GM23338 (cell line): Measurements from ENCODE around the gene MFSD2A. TPM values are rescaled to one million over a fixed set of nuclear protein-coding genes. Genes with fewer than 3 reads are reported as not detected.
A peak's percentile ranks its signal among the peaks of the same experiment; 100 is the strongest.

Experiments used
- ATAC-seq: fragments of 200-7000 bp; cut with Tn5 transposase; 3 replicates; pipeline ENCODE4 v1.9.1; 2020
- DNase-seq: peaks from one replicate; pipeline ENCODE4 v3.0.0-alpha.2; 2015; ENCODE audit warnings: low spot score
- H2AFZ ChIP-seq: fragments of 200-600 bp; sonication (generic); 2 replicates; pipeline ENCODE4 v1.8.0; 2016; ENCODE audit warnings: antibody characterized with exemption, mild to moderate bottlenecking, moderate library complexity
- H3F3A ChIP-seq: fragments of 200-600 bp; sonication (generic); replicated peaks from 2 replicates; pipeline ENCODE4 v1.8.0; 2017; ENCODE audit warnings: antibody characterized with exemption, mixed run types, low read depth
- H3K27ac ChIP-seq: fragments of 200-600 bp; sonication (generic); 2 replicates; pipeline ENCODE4 v1.6.1; 2016; ENCODE audit warnings: low read depth
- H3K27me3 ChIP-seq: fragments of 200-600 bp; sonication (generic); 2 replicates; pipeline ENCODE4 v1.8.0; 2016; ENCODE audit warnings: mild to moderate bottlenecking, mixed run types, moderate library complexity; ENCODE audit not compliant: insufficient read depth
- H3K36me3 ChIP-seq: fragments of 200-600 bp; sonication (generic); 2 replicates; pipeline ENCODE4 v1.8.0; 2016; ENCODE audit warnings: mild to moderate bottlenecking; ENCODE audit not compliant: insufficient read depth
- H3K4me1 ChIP-seq: fragments of 200-600 bp; sonication (generic); 2 replicates; pipeline ENCODE4 v1.8.0; 2016; ENCODE audit warnings: mild to moderate bottlenecking, moderate library complexity; ENCODE audit not compliant: insufficient read depth
- H3K4me2 ChIP-seq: fragments of 200-600 bp; sonication (generic); 2 replicates; pipeline ENCODE4 v1.7.1; 2017; ENCODE audit warnings: mixed run types
- H3K4me3 ChIP-seq: fragments of 200-600 bp; sonication (generic); 2 replicates; pipeline ENCODE4 v1.6.1; 2016; ENCODE audit warnings: mixed run types
- H3K79me2 ChIP-seq: fragments of 200-600 bp; sonication (generic); replicated peaks from 2 replicates; pipeline ENCODE4 v1.8.0; 2017; ENCODE audit warnings: mild to moderate bottlenecking; ENCODE audit not compliant: insufficient read depth
- H3K9me2 ChIP-seq: fragments of 200-600 bp; sonication (generic); 2 replicates; pipeline ENCODE4 v1.8.0; 2017; ENCODE audit not compliant: insufficient read depth
- H4K20me1 ChIP-seq: fragments of 200-600 bp; sonication (generic); replicated peaks from 2 replicates; pipeline ENCODE4 v1.8.0; 2017; ENCODE audit warnings: mild to moderate bottlenecking; ENCODE audit not compliant: insufficient read depth
- H3K27ac Mint-ChIP-seq: 2 replicates; pipeline ENCODE4 v1.8.0; 2020; ENCODE audit warnings: inconsistent platforms, mild to moderate bottlenecking, moderate library complexity, mixed read lengths
- H3K27me3 Mint-ChIP-seq: 3 replicates; pipeline ENCODE4 v1.8.0; 2022; ENCODE audit warnings: low read depth, mild to moderate bottlenecking, moderate library complexity, mixed read lengths, inconsistent platforms; ENCODE audit not compliant: insufficient read depth, poor library complexity
- H3K36me3 Mint-ChIP-seq: 3 replicates; pipeline ENCODE4 v1.8.0; 2021; ENCODE audit warnings: low read depth, mild to moderate bottlenecking, inconsistent platforms, moderate library complexity, mixed read lengths
- H3K4me1 Mint-ChIP-seq: 3 replicates; pipeline ENCODE4 v1.8.0; 2020; ENCODE audit warnings: mild to moderate bottlenecking, inconsistent platforms, mixed read lengths
- H3K4me3 Mint-ChIP-seq: 3 replicates; pipeline ENCODE4 v1.8.0; 2021; ENCODE audit warnings: moderate library complexity, mild to moderate bottlenecking, inconsistent platforms, mixed read lengths
- H3K9me3 Mint-ChIP-seq: 3 replicates; pipeline ENCODE4 v1.8.0; 2020; ENCODE audit warnings: moderate library complexity, mild to moderate bottlenecking, inconsistent platforms, mixed read lengths
- NANOG ChIP-seq: IDR thresholded peaks from 2 replicates; pipeline ENCODE4 v1.6.1; 2016; ENCODE audit warnings: antibody characterized with exemption, borderline replicate concordance
- POLR2AphosphoS5 ChIP-seq: IDR thresholded peaks from 2 replicates; pipeline ENCODE4 v1.6.1; 2016; ENCODE audit warnings: antibody characterized with exemption, low read depth
- ZNF114 ChIP-seq: fragments of 250-450 bp; sonication (Bioruptor Pico); IDR thresholded peaks from 2 replicates; pipeline ENCODE4 v1.5.0; 2020; ENCODE audit warnings: mild to moderate bottlenecking, moderate library complexity
- polyA plus RNA-seq: library from polyadenylated mRNA; unstranded; fragments of >200 nt; fragmentation: Nextera tagmentation; extraction: Ambion mirVana; gene quantifications from 2 replicates; pipeline ENCODE4 v1.2.1, GENCODE V29; 2016
- total RNA-seq: library from RNA; depleted of rRNA; stranded (reverse); fragments of >200 nt; shearing (Covaris generic); gene quantifications from 2 replicates; pipeline ENCODE4 v1.2.3, GENCODE V29; 2014
- TF ChIP-seq, protein P1 (sequence below): IDR thresholded peaks from one replicate; pipeline ENCODE4 v1.6.1; 2018; ENCODE audit warnings: antibody characterized with exemption; ENCODE audit not compliant: unreplicated experiment

The MFSD2A gene
- total and polyA plus RNA-seq, 2 experiments from 2014 or later, result 16.1 to 23.9 TPM

DNA sequence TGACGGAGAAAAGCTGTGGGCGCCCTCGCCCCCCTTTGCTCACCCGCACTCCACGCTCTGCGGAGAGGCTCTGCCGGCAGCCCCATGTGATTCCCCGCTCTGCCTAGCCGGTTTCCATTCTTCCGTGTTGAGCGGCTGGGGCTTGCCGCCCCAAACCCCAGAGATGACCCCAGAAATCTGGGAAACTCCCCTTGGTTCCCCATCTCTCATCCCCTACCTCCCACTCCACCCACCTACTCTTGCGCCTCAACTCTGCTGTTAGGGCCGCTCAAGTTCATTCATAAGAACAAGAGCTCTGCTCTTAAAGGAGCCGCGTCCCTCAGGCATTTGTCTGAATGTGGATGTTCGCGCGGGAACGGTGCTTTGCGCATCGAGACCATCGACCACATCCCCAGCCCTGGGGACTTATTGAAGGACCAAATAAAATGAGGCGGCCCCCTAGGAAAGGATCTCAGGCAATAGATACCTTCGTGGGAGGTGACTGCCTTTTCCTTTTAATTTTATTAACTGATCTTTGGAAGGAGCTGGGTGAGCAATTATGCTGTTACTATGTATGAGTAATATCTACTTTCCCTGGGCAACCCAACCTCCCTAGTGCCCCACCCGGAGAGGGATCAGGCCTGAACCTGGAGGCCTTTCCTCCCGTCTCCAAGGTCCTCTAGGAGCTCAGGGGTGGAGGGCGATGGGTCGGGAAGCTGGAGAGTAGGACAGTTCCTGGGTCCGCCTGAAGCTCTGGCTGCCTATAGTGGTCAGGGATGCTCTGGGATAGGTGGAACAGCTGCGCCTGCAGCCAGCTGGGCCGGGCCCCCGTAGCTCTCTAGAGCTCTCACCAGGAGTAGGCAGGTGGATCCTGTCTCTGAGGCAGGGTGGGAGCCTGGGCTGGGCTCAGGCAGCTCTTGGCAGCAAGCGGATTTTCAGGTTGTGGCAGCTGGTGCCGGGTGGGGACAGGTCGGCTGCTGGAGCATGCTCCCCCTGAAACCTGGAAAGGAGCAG lies 898 bp downstream of the MFSD2A start:
- peaks cover 24% of the 10 kb centered on the region for H3K36me3 Mint-ChIP-seq
- Histone ChIP-seq H3K36me3 (peaks cover 14% of the 10 kb centered on the region; the same call in 1 of the 2 replicates), H3F3A (no peaks in the 10 kb centered on the region), H3K9me2 (no peaks in the 10 kb centered on the region), H2AFZ (peak overlapping the region; percentile 88), H4K20me1 (no peaks in the 10 kb centered on the region; the same call in none of the 2 replicates), H3K27ac (no peak overlapping the region), H3K4me3 (peak overlapping the region; percentile 82), H3K79me2 (peaks cover 20% of the 10 kb centered on the region), H3K4me1 (peaks cover 15% of the 10 kb centered on the region), H3K4me2 (peak overlapping the region; percentile 97), H3K27me3 (peaks cover 22% of the 10 kb centered on the region)
- no peak overlapping the region for H3K27ac Mint-ChIP-seq
- peak overlapping the region; percentile 92 for H3K4me3 Mint-ChIP-seq
- TF ChIP-seq ZNF114 (CRISPR knock-in tag) (no peak), NANOG (no peak)
- peaks cover 18% of the 10 kb centered on the region for H3K4me1 Mint-ChIP-seq
- H3K27me3 Mint-ChIP-seq, result peaks cover 32% of the 10 kb centered on the region
- ATAC-seq (peak; percentile 40), DNase-seq (peak; percentile 62)
- H3K9me3 Mint-ChIP-seq, result peaks cover 1% of the 10 kb centered on the region; the same call in 1 of the 3 replicates

DNA sequence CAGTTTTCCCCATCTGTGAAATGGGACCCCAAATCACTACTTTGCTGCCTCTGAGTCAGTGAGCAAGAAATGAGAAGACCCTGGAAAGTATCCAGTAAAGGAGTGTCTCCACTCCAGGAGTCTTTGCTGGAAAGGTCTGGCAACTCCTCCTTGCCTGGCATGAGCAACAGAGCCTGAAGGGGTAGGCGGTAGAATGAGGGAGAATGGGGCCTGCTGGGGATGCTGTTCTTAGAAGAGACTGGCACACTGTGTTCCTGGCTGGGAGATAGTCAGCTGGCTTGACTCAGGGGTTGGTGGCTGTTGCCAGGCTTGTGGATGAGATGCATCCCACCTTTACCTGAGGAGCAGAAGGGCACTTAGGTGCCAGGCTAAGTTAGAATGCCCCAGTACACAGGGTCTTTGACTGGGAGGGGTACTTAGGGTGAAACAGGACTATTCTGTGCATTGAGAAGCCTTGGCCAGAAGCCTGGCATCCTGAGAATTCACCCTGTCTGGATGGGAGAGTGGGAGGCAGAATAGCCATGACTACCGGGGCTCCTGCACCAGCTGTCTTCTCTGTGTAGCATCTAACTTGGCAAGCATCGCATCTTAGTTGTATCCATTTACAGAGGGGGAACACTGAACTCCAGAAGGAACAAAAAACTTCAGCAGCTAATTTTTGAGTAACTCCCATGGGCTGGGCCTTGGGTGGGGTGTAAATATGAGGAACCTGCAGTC lies 2.5 kb downstream of the MFSD2A start:
- no peaks in the 10 kb centered on the region for H3K9me2 ChIP-seq
- H3K27ac Mint-ChIP-seq, result no peak overlapping the region
- ATAC-seq (no peak), DNase-seq (no peak)
- H3K27me3 Mint-ChIP-seq, result peaks cover 30% of the 10 kb centered on the region
- no peak overlapping the region for H3K27ac ChIP-seq
- no peak overlapping the region for H3K4me3 ChIP-seq
- no peak overlapping the region for H2AFZ ChIP-seq
- peaks cover 22% of the 10 kb centered on the region for H3K27me3 ChIP-seq
- no peak for TF ChIP-seq POLR2AphosphoS5
- peaks cover 20% of the 10 kb centered on the region for H3K79me2 ChIP-seq
- H3K4me3 Mint-ChIP-seq, result peak overlapping the region; percentile 6; the same call in 1 of the 3 replicates
- no peaks in the 10 kb centered on the region; the same call in 2 of the 3 replicates for H3K9me3 Mint-ChIP-seq
- H3K4me2 ChIP-seq, result no peak overlapping the region
- peaks cover 18% of the 10 kb centered on the region; the same call in 1 of the 2 replicates for H3K36me3 ChIP-seq
- peaks cover 4% of the 10 kb centered on the region for H4K20me1 ChIP-seq
- H3K4me1 Mint-ChIP-seq, result peaks cover 18% of the 10 kb centered on the region
- no peaks in the 10 kb centered on the region for H3F3A ChIP-seq
- H3K36me3 Mint-ChIP-seq, result peaks cover 33% of the 10 kb centered on the region
- peaks cover 15% of the 10 kb centered on the region for H3K4me1 ChIP-seq

DNA sequence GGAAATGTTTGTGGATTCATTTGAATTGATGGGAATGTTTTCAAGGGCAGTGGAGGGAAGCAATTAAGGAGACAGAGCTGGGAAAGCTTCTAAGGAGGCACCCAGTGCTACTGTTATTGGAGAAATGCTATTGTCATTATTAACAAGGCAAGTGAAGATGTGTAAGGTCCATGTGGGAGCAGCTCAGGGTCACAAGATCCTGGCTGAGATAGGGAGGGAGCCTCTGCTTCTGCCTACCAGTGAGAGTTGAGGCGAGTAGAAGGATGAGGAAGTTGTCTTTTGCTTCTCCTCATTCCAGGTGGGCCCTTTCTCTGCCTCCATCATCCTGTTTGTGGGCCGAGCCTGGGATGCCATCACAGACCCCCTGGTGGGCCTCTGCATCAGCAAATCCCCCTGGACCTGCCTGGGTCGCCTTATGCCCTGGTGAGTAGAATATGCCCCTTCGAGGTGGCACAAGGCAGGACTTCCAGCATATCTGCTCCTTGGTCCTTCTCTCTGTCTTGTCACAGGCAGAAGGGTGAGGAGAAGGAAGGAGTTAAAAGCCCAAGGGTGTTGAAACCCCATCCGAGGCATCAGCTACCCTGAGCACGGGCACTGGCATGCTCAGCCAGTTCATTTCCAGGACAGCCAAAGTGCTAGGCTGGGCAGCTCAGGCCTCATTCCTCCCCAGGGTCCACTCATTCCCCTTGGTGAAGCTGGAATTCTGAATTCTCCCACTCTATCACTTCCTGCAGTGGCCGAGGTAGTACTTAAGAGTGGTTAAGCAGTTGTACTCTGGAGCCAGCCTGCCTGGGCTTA lies 3.7 kb downstream of the MFSD2A start:
- peaks cover 24% of the 10 kb centered on the region; the same call in 1 of the 2 replicates for H3K36me3 ChIP-seq
- no peak overlapping the region for H3K4me2 ChIP-seq
- H3K4me3 ChIP-seq, result no peak overlapping the region
- no peak overlapping the region for H3K4me3 Mint-ChIP-seq
- peaks cover 30% of the 10 kb centered on the region for H3K27me3 Mint-ChIP-seq
- no peaks in the 10 kb centered on the region for H3F3A ChIP-seq
- H3K9me2 ChIP-seq, result no peaks in the 10 kb centered on the region
- H2AFZ ChIP-seq, result no peak overlapping the region
- H3K79me2 ChIP-seq, result peaks cover 20% of the 10 kb centered on the region
- H3K27ac Mint-ChIP-seq, result no peak overlapping the region
- peaks cover 4% of the 10 kb centered on the region for H4K20me1 ChIP-seq
- no peak for TF ChIP-seq ZNF114 (CRISPR knock-in tag)
- TF ChIP-seq, protein P1, sequence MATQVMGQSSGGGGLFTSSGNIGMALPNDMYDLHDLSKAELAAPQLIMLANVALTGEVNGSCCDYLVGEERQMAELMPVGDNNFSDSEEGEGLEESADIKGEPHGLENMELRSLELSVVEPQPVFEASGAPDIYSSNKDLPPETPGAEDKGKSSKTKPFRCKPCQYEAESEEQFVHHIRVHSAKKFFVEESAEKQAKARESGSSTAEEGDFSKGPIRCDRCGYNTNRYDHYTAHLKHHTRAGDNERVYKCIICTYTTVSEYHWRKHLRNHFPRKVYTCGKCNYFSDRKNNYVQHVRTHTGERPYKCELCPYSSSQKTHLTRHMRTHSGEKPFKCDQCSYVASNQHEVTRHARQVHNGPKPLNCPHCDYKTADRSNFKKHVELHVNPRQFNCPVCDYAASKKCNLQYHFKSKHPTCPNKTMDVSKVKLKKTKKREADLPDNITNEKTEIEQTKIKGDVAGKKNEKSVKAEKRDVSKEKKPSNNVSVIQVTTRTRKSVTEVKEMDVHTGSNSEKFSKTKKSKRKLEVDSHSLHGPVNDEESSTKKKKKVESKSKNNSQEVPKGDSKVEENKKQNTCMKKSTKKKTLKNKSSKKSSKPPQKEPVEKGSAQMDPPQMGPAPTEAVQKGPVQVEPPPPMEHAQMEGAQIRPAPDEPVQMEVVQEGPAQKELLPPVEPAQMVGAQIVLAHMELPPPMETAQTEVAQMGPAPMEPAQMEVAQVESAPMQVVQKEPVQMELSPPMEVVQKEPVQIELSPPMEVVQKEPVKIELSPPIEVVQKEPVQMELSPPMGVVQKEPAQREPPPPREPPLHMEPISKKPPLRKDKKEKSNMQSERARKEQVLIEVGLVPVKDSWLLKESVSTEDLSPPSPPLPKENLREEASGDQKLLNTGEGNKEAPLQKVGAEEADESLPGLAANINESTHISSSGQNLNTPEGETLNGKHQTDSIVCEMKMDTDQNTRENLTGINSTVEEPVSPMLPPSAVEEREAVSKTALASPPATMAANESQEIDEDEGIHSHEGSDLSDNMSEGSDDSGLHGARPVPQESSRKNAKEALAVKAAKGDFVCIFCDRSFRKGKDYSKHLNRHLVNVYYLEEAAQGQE, result no peak
- ATAC-seq (no peak), DNase-seq (no peak)
- peaks cover 43% of the 10 kb centered on the region for H3K36me3 Mint-ChIP-seq
- H3K27me3 ChIP-seq, result peaks cover 18% of the 10 kb centered on the region
- H3K27ac ChIP-seq, result no peak overlapping the region
- H3K4me1 ChIP-seq, result peaks cover 15% of the 10 kb centered on the region
- peaks cover 18% of the 10 kb centered on the region for H3K4me1 Mint-ChIP-seq
- no peaks in the 10 kb centered on the region; the same call in 2 of the 3 replicates for H3K9me3 Mint-ChIP-seq
